ENCODE data around the gene OR4K5.

DNA sequence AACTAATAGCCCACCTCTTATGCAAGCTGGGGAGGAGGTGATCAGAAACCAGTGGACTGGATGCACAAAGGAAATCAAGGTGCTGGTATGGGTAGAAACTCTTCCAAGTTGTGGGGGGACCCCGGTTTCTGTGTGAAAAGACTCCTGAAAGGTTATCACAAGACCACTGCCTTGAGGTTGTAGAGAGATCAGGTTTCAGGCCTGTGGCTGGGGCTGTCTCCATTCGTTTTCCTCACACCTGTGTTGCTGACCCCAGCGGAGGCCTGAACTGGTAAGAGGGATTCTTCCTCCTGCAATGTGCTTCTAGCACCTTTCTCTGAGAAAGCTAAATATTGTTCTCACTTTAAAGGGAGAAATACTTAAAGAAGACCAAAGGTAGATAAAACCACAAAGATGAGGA is 9.3 kb upstream of the OR4K5 start:
- TF ChIP-seq, protein P1, sequence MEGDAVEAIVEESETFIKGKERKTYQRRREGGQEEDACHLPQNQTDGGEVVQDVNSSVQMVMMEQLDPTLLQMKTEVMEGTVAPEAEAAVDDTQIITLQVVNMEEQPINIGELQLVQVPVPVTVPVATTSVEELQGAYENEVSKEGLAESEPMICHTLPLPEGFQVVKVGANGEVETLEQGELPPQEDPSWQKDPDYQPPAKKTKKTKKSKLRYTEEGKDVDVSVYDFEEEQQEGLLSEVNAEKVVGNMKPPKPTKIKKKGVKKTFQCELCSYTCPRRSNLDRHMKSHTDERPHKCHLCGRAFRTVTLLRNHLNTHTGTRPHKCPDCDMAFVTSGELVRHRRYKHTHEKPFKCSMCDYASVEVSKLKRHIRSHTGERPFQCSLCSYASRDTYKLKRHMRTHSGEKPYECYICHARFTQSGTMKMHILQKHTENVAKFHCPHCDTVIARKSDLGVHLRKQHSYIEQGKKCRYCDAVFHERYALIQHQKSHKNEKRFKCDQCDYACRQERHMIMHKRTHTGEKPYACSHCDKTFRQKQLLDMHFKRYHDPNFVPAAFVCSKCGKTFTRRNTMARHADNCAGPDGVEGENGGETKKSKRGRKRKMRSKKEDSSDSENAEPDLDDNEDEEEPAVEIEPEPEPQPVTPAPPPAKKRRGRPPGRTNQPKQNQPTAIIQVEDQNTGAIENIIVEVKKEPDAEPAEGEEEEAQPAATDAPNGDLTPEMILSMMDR (IDR thresholded peaks at IDR 0.05): no peak
- TF ChIP-seq POLR2A (IDR thresholded peaks at IDR 0.05): no peak

Data from body of pancreas (tissue), 4 donors.